ENCODE measurements around the gene FGD4.

Gene FGD4

DNA sequence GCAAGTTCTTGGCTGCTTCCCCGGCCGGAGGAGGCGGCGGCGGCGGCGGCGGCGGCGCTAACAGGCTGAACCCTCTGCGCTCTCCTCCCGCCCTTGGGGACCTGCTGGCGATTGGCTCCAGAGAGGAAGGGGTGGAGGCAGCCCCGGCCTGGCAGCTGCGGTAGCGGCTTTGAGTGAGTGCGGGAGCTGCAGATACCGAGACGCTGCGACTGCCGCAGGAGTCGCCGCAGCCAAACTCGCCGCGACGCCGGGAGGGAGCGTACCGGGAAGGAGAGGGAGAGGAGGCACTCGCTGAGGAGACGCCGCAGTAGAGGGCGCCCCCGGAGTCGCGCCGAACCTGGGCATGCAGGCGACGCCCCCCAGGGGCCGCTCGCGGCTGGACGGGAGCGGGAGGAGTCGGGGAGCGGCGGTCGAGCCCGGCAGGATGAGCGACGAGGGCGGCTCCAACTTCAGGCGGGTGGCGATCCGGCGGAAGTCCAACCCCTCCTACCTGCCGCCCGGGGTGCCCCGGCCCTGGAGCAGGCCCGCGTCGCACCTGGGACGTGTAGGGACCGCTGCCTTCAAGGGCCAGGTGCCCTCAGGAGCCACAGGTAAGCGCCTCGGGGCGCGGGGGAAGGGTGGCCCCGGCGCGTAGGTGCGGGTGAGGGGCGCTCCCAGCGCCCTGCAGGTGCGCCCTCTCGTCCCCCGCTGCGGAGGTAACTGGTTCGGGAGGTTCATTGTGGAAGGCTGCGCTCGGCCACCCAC, at the start of gene FGD4:
Gene FGD4 (plus strand): TSS at position 189 of the 744 bp plus-strand sequence.
- peaks cover 11% of the 10 kb centered on the region for H3K27me3 ChIP-seq (ENCODE audit: insufficient read depth, low read length)
- no peaks in the 10 kb centered on the region for H3K36me3 ChIP-seq (ENCODE audit: insufficient read depth, low read length)
- peaks cover 10% of the 10 kb centered on the region for H3K4me1 ChIP-seq (ENCODE audit: insufficient read depth, low read length)
- H2AFZ ChIP-seq (ENCODE audit: low read depth, low read length), result peak within 1 kb of the TSS; percentile 87
- H3K9me3 ChIP-seq (ENCODE audit: low read length), result no peaks in the 10 kb centered on the region
- peak within 1 kb of the TSS; percentile 51 for H3K4me3 ChIP-seq (ENCODE audit: low read length)

- Histone ChIP-seq H2AFZ (ENCODE audit: low read depth, low read length) (no peak overlapping the region), H3K36me3 (ENCODE audit: insufficient read depth, low read length) (no peaks in the 10 kb centered on the region), H3K9me3 (ENCODE audit: low read length) (no peaks in the 10 kb centered on the region), H3K27me3 (ENCODE audit: insufficient read depth, low read length) (no peaks in the 10 kb centered on the region), H3K4me1 (ENCODE audit: insufficient read depth, low read length) (no peaks in the 10 kb centered on the region), H3K4me3 (ENCODE audit: low read length) (no peak overlapping the region)
Observed at GRCh38 chr12:32353540-32353939, 45.8 kb upstream of the FGD4 start.

DNA sequence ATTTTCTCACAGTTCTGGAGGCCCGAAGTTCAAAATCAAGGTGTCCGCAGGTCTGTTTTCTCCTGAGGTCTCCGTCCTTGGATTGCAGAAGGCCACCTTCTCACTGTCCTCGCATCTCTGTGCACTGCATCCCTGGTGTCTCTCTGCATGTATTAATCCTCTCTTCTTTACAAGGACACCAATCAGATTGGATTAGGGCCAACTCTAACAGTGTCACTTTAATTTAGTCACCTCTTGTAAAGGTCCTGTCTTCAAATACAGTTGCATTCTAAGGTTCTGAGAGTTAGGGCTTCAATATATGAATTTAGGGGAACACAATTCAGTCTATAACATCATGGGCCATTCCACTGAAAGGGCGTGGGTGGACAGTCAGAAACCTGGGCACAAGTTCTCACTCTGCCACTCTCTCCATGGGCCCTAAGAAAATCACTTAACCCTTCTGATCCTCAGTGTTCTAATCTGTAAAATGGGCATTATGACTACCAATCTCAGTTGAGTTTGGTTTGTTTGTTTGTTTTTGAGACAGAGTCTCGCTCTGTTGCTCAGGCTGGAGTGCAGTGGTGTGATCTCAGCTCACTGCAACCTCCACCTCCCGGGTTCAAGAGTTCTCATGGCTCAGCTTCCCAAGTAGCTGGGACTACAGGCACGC, 41.6 kb upstream of the FGD4 start:
- Histone ChIP-seq H3K27me3 (ENCODE audit: insufficient read depth, low read length) (no peaks in the 10 kb centered on the region), H2AFZ (ENCODE audit: low read depth, low read length) (no peak overlapping the region), H3K9me3 (ENCODE audit: low read length) (no peaks in the 10 kb centered on the region), H3K36me3 (ENCODE audit: insufficient read depth, low read length) (no peaks in the 10 kb centered on the region), H3K4me1 (ENCODE audit: insufficient read depth, low read length) (no peaks in the 10 kb centered on the region), H3K4me3 (ENCODE audit: low read length) (no peak overlapping the region)

DNA sequence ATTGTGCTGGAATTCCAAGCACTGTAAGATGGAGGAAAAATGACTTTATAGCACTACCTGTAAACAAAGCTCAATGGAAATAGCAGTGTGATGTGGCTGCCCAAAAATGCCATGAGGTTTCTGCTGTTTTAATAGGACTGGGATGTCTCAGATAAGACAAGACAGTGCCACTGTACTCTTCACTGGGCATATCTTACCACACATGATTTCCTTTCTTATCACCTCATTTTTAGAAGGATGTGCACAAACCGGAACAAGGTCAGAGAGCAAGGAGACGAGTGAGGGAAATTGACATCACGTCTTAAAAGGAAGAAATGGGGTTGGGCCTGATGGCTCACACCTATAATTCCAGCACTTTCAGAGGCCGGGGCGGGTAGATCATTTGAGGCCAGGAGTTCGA, 38.4 kb upstream of the FGD4 start:
- no peaks in the 10 kb centered on the region for H3K9me3 ChIP-seq (ENCODE audit: low read length)
- no peak overlapping the region for H2AFZ ChIP-seq (ENCODE audit: low read depth, low read length)

GRCh38 chr12:32362892-32363291, 36.5 kb upstream of the FGD4 start:
- Histone ChIP-seq H3K27me3 (ENCODE audit: insufficient read depth, low read length) (no peaks in the 10 kb centered on the region), H3K4me3 (ENCODE audit: low read length) (no peak overlapping the region), H2AFZ (ENCODE audit: low read depth, low read length) (no peak overlapping the region), H3K4me1 (ENCODE audit: insufficient read depth, low read length) (no peaks in the 10 kb centered on the region), H3K36me3 (ENCODE audit: insufficient read depth, low read length) (no peaks in the 10 kb centered on the region), H3K9me3 (ENCODE audit: low read length) (no peaks in the 10 kb centered on the region)

More for the DNA sequence above, 38.4 kb upstream of the FGD4 start:
- H3K4me3 ChIP-seq (ENCODE audit: low read length), result no peak overlapping the region
- no peaks in the 10 kb centered on the region for H3K4me1 ChIP-seq (ENCODE audit: insufficient read depth, low read length)
- no peaks in the 10 kb centered on the region for H3K27me3 ChIP-seq (ENCODE audit: insufficient read depth, low read length)
- no peaks in the 10 kb centered on the region for H3K36me3 ChIP-seq (ENCODE audit: insufficient read depth, low read length)

GRCh38 chr12:32365473-32366064, 33.8 kb upstream of the FGD4 start:
- no peaks in the 10 kb centered on the region for H3K36me3 ChIP-seq (ENCODE audit: insufficient read depth, low read length)
- H3K4me3 ChIP-seq (ENCODE audit: low read length), result no peak overlapping the region
- no peaks in the 10 kb centered on the region for H3K9me3 ChIP-seq (ENCODE audit: low read length)
- H3K4me1 ChIP-seq (ENCODE audit: insufficient read depth, low read length), result no peaks in the 10 kb centered on the region
- no peaks in the 10 kb centered on the region for H3K27me3 ChIP-seq (ENCODE audit: insufficient read depth, low read length)
- H2AFZ ChIP-seq (ENCODE audit: low read depth, low read length), result no peak overlapping the region

- Histone ChIP-seq H3K36me3 (ENCODE audit: insufficient read depth, low read length) (no peaks in the 10 kb centered on the region), H2AFZ (ENCODE audit: low read depth, low read length) (no peak overlapping the region), H3K4me1 (ENCODE audit: insufficient read depth, low read length) (no peaks in the 10 kb centered on the region), H3K27me3 (ENCODE audit: insufficient read depth, low read length) (no peaks in the 10 kb centered on the region), H3K4me3 (ENCODE audit: low read length) (no peak overlapping the region), H3K9me3 (ENCODE audit: low read length) (no peaks in the 10 kb centered on the region)
Observed at GRCh38 chr12:32366714-32367113, 32.6 kb upstream of the FGD4 start.

DNA sequence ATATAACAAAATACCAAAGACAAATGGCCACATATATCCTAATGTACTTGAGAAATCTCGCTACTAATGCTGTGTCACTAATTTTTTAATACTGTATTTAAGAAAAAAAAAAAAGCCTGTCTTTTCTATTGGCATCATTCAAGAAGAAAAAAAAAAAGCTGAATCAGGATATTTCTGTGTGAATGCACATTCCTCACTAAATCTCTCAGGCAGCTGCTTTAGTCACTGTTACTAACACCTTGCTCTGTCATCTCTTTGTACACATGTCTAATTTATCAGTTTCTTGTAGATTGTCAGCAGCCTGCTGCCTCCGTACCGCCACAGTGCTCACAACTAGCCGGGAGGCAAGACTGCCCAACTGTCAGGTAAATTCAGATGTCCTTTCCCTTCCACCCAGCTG, 32.0 kb upstream of the FGD4 start:
- Histone ChIP-seq H3K27me3 (ENCODE audit: insufficient read depth, low read length) (no peaks in the 10 kb centered on the region), H3K4me1 (ENCODE audit: insufficient read depth, low read length) (no peaks in the 10 kb centered on the region), H3K36me3 (ENCODE audit: insufficient read depth, low read length) (no peaks in the 10 kb centered on the region), H2AFZ (ENCODE audit: low read depth, low read length) (no peak overlapping the region), H3K9me3 (ENCODE audit: low read length) (no peaks in the 10 kb centered on the region), H3K4me3 (ENCODE audit: low read length) (no peak overlapping the region)

GRCh38 chr12:32369202-32369601, 30.2 kb upstream of the FGD4 start:
- H3K36me3 ChIP-seq (ENCODE audit: insufficient read depth, low read length), result no peaks in the 10 kb centered on the region
- no peak overlapping the region for H3K4me3 ChIP-seq (ENCODE audit: low read length)
- H3K27me3 ChIP-seq (ENCODE audit: insufficient read depth, low read length), result no peaks in the 10 kb centered on the region
- no peak overlapping the region for H2AFZ ChIP-seq (ENCODE audit: low read depth, low read length)
- no peaks in the 10 kb centered on the region for H3K9me3 ChIP-seq (ENCODE audit: low read length)
- no peaks in the 10 kb centered on the region for H3K4me1 ChIP-seq (ENCODE audit: insufficient read depth, low read length)

GRCh38 chr12:32377344-32378055, 21.9 kb upstream of the FGD4 start:
- Histone ChIP-seq H3K4me3 (ENCODE audit: low read length) (no peak overlapping the region), H3K36me3 (ENCODE audit: insufficient read depth, low read length) (no peaks in the 10 kb centered on the region), H3K27me3 (ENCODE audit: insufficient read depth, low read length) (no peaks in the 10 kb centered on the region), H3K4me1 (ENCODE audit: insufficient read depth, low read length) (no peaks in the 10 kb centered on the region), H3K9me3 (ENCODE audit: low read length) (no peaks in the 10 kb centered on the region), H2AFZ (ENCODE audit: low read depth, low read length) (no peak overlapping the region)

DNA sequence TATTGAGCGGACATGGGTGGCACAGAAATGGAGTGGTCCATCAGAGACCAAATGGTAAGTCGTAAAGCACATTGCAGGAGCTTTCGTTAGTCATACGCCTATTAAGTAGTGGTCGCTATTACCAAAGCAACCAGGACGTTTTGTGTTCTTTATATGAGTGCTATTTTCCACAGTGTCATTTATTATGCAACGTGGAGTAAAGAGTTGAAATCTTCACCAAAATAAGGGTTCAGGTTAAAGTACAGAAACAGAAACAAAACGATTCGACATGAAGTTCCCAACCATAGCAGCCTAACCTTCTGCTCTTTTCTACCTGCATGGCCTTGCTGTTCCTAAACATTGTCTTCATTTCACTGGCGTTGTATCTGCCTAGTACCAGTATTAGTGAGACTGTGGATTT, 20.1 kb upstream of the FGD4 start:
- Histone ChIP-seq H3K27me3 (ENCODE audit: insufficient read depth, low read length) (no peaks in the 10 kb centered on the region), H3K36me3 (ENCODE audit: insufficient read depth, low read length) (no peaks in the 10 kb centered on the region), H2AFZ (ENCODE audit: low read depth, low read length) (no peak overlapping the region), H3K4me1 (ENCODE audit: insufficient read depth, low read length) (no peaks in the 10 kb centered on the region), H3K9me3 (ENCODE audit: low read length) (no peaks in the 10 kb centered on the region), H3K4me3 (ENCODE audit: low read length) (no peak overlapping the region)

DNA sequence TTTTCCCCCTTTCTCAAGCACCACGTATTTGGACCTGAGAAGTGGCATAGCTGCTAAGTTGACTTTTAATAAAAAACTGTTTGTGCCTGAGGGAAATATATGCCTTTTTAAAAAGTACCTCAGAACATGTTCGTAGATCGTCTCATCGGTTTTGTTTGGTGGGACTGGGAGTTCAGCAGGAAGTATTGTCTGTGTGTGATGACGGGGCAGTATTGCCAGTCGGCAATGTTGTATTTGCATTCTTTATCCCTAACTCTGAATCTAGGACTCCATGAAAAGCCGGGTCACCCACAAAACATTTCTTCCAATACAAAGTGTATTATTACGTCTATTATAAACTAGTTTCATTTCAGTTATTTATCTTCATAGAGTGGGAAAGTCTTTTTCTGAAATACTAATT, 19.7 kb upstream of the FGD4 start:
- no peaks in the 10 kb centered on the region for H3K27me3 ChIP-seq (ENCODE audit: insufficient read depth, low read length)
- H3K36me3 ChIP-seq (ENCODE audit: insufficient read depth, low read length), result no peaks in the 10 kb centered on the region
- no peak overlapping the region for H3K4me3 ChIP-seq (ENCODE audit: low read length)
- H3K9me3 ChIP-seq (ENCODE audit: low read length), result no peaks in the 10 kb centered on the region
- H2AFZ ChIP-seq (ENCODE audit: low read depth, low read length), result no peak overlapping the region
- no peaks in the 10 kb centered on the region for H3K4me1 ChIP-seq (ENCODE audit: insufficient read depth, low read length)

- Histone ChIP-seq H3K9me3 (ENCODE audit: low read length) (no peaks in the 10 kb centered on the region), H3K4me1 (ENCODE audit: insufficient read depth, low read length) (no peaks in the 10 kb centered on the region)
Observed at GRCh38 chr12:32382226-32382625, 17.1 kb upstream of the FGD4 start.

More at GRCh38 chr12:32382226-32382625, 17.1 kb upstream of the FGD4 start:
- H3K36me3 ChIP-seq (ENCODE audit: insufficient read depth, low read length), result no peaks in the 10 kb centered on the region
- H3K27me3 ChIP-seq (ENCODE audit: insufficient read depth, low read length), result no peaks in the 10 kb centered on the region
- no peak overlapping the region for H3K4me3 ChIP-seq (ENCODE audit: low read length)
- H2AFZ ChIP-seq (ENCODE audit: low read depth, low read length), result no peak overlapping the region

All from neuron (in vitro differentiated cells).